AG04449 (cell line): ENCODE results near the gene ZMYM4.

Experiments used
- CTCF ChIA-PET: fragments of 350-600 bp; formaldehyde crosslinking; extraction: SDS; loops from one replicate; lab custom pipeline; 2021; ENCODE audit warnings: antibody characterized with exemption; lab: Yijun Ruan, JAX
- POLR2A ChIA-PET: fragments of 400-600, 350-600 bp; formaldehyde crosslinking; extraction: SDS; loops from one replicate; lab custom pipeline; 2020; ENCODE audit warnings: antibody characterized with exemption, inconsistent platforms; lab: Yijun Ruan, JAX
- DNase-seq: peaks from one replicate; pipeline ENCODE4 v3.0.0-alpha.2; 2010; ENCODE audit warnings: low read depth, low spot score
- H3K4me3 ChIP-seq: 2 replicates; pipeline ENCODE4 v1.5.1; 2011; ENCODE audit warnings: low read depth, mild to moderate bottlenecking, control low read depth, low read length
- TF ChIP-seq, protein P1 (sequence below): IDR thresholded peaks from one replicate; pipeline ENCODE4 v1.5.1; 2011; ENCODE audit warnings: mild to moderate bottlenecking, moderate library complexity, low read length, control low read depth, inconsistent platforms; ENCODE audit not compliant: insufficient read depth; ENCODE audit errors: missing control alignments

ZMYM4 gene

DNA sequence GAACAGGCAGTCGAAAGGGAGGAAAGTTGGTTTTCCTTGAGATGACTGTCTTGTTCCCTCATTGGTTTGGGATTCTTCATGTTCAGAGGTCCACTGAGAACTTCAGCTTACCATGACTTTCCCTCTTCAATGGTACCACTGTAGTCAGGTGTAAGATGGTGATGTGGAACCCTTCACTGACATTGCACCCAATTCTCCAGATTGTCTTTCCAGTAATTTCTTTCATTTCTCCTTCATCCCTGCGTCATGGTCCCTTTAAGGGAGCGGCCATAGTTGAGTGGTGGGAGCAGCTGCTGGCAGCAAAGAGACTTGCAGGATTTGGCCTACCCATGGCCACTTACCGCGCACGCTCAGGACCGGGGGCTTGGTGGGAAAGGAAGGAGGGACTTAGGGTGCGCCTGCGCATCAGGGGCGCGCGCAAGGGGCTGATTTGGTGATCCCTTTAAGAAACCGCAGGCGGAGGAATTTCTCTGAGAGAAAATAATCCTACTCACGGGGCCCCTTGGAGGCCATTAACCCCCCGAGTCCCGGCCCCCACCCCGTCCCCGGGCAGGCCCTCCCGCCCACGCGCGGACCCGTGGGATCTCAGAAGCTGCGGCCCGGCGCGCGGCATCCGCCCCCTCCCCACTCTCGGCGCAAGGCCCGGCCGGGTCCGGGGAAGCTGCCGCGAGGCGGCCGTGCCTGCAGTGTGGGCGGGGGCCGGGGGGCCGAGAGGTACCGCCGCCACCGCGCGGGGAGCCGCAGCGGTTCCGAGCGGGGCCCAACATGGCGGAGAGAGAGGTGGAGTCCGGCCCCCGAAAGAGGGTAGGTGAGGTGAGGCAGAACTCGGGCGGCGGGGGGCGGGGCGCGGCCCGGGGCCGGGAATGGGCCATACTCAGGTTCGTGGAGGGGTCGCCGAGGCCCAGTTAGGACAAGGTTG is at the start of gene ZMYM4:
Gene ZMYM4, plus strand, starts transcription at position 428 of the 919 bp plus-strand sequence. Its CDS starts 338 bp downstream, at position 766.
- CTCF ChIA-PET = interaction anchor here (1.3 kb wide), 1 partner anchor 67 kb away, joined by 3 read pairs; no protein-coding TSS in a partner anchor
- POLR2A ChIA-PET = interaction anchor here (0.8 to 1.0 kb wide), 3 partner anchors 46 to 102 kb away, joined by 3 to 4 read pairs (median 4); partner anchors contain the start of gene SFPQ
- TF ChIP-seq, protein P1, sequence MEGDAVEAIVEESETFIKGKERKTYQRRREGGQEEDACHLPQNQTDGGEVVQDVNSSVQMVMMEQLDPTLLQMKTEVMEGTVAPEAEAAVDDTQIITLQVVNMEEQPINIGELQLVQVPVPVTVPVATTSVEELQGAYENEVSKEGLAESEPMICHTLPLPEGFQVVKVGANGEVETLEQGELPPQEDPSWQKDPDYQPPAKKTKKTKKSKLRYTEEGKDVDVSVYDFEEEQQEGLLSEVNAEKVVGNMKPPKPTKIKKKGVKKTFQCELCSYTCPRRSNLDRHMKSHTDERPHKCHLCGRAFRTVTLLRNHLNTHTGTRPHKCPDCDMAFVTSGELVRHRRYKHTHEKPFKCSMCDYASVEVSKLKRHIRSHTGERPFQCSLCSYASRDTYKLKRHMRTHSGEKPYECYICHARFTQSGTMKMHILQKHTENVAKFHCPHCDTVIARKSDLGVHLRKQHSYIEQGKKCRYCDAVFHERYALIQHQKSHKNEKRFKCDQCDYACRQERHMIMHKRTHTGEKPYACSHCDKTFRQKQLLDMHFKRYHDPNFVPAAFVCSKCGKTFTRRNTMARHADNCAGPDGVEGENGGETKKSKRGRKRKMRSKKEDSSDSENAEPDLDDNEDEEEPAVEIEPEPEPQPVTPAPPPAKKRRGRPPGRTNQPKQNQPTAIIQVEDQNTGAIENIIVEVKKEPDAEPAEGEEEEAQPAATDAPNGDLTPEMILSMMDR = no peak
- H3K4me3 ChIP-seq = peak within 1 kb of the TSS; percentile 86
- peak; percentile 95 for DNase-seq

DNA sequence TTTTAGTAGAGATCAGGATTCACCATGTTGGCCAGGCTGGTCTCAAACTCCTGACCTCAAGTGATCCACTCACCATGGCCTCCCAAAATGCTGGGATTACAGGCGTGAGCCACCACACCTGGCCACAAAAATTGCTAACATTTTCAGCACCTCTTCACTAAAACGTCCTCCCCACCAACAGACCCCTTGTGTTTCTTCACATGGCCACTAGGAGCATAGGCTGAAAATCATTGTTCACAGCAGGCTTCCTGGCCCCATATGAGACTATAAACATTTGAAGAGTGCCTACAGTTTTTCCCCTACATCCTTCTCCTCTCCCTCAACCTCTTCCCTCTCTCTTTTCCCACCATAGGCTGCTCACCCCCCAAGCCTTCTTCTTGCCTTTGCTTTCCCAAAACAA is 47.5 kb upstream of the ZMYM4 start:
- H3K4me3 ChIP-seq = no peak overlapping the region
- CTCF ChIA-PET = interaction anchor here (1.0 to 1.7 kb wide), 2 partner anchors 10 to 57 kb away, joined by 3 to 7 read pairs; no protein-coding TSS in a partner anchor
- TF ChIP-seq, protein P1 = peak; percentile 30
- no peak for DNase-seq
- POLR2A ChIA-PET = no interaction called here

- CTCF ChIA-PET = interaction anchor here (1.1 to 3.0 kb wide), 5 partner anchors 9 to 362 kb away, joined by 3 to 12 read pairs (median 5); no protein-coding TSS in a partner anchor
- POLR2A ChIA-PET = interaction anchor here (1.2 to 1.5 kb wide), 2 partner anchors 29 to 45 kb away, joined by 4 read pairs; partner anchors contain the start of gene SFPQ
- TF ChIP-seq, protein P1 = no peak
- H3K4me3 ChIP-seq = no peak overlapping the region
- peak; percentile 65 for DNase-seq
These were observed 46.0 kb upstream of the ZMYM4 start for GRCh38 chr1:35222322-35223083.

- POLR2A ChIA-PET = interaction anchor here (1.2 to 1.5 kb wide), 2 partner anchors 30 to 45 kb away, joined by 4 read pairs; partner anchors contain the start of gene SFPQ
- CTCF ChIA-PET = interaction anchor here (0.8 to 3.0 kb wide), 4 partner anchors 10 to 24 kb away, joined by 3 to 12 read pairs (median 4); no protein-coding TSS in a partner anchor
- TF ChIP-seq, protein P1 = no peak
- H3K4me3 ChIP-seq = no peak overlapping the region
- DNase-seq = no peak
These were observed 45.4 kb upstream of the ZMYM4 start for GRCh38 chr1:35223084-35223630.

- TF ChIP-seq, protein P1 = no peak
- ChIA-PET CTCF (interaction anchor here (3.0 kb wide), 1 partner anchor 24 kb away, joined by 8 read pairs; no protein-coding TSS in a partner anchor), POLR2A (no interaction called here)
These were observed 42.0 kb upstream of the ZMYM4 start for GRCh38 chr1:35226546-35226945.

More at GRCh38 chr1:35226546-35226945, 42.0 kb upstream of the ZMYM4 start:
- H3K4me3 ChIP-seq = no peak overlapping the region
- no peak for DNase-seq
